ENCODE data around the gene FAM131A. TPM values are rescaled to one million over a fixed set of nuclear protein-coding genes. Genes with fewer than 3 reads are reported as not detected.

The FAM131A gene
- total RNA-seq, 1 donor from 2014 or later = 17.0 TPM

DNA sequence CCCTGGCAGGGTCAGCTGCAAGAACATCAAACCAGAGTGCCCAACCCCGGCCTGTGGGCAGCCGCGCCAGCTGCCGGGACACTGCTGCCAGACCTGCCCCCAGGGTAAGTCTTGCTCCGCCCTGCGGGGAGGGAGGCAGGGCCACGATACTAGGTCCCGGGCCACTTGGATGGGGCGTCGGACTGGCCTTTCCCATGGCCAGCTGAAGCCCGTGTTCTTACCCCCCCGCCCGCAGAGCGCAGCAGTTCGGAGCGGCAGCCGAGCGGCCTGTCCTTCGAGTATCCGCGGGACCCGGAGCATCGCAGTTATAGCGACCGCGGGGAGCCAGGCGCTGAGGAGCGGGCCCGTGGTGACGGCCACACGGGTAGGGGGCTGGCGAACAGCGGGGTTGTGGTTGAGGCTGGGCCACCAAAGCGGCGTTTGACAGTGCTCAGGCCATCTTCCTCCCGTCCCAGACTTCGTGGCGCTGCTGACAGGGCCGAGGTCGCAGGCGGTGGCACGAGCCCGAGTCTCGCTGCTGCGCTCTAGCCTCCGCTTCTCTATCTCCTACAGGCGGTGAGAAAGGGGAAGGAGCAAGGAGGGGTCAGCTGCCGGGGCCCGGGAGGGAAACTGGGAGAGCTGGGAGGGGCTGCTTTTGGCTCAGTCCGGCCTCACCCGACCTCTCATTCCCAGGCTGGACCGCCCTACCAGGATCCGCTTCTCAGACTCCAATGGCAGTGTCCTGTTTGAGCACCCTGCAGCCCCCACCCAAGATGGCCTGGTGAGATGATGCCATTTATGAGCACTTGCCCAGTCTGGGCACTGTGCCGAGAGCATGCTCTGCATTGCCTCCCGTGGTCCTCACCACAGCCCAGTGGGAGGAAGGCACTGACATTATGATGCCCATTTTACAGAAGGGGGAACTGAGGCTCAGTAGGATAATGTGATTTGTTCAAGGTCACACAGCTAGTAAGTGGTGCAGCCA is 44.1 kb downstream of the FAM131A start:
- ATAC-seq = peak; percentile 22 to 39
- intact Hi-C loops (cut with DNase I) = no loop called here
- H3K27ac ChIP-seq = peak overlapping the region; percentile 0
- H3K36me3 ChIP-seq = no peaks in the 10 kb centered on the region
- DNase-seq = no peak
- H3K9me3 ChIP-seq = no peaks in the 10 kb centered on the region
- H3K4me3 ChIP-seq = peak overlapping the region; percentile 53
- H3K4me1 ChIP-seq = peaks cover 20% of the 10 kb centered on the region
- H3K27me3 ChIP-seq (ENCODE audit: low read depth) = peaks cover 32% of the 10 kb centered on the region
- TF ChIP-seq, protein P1, sequence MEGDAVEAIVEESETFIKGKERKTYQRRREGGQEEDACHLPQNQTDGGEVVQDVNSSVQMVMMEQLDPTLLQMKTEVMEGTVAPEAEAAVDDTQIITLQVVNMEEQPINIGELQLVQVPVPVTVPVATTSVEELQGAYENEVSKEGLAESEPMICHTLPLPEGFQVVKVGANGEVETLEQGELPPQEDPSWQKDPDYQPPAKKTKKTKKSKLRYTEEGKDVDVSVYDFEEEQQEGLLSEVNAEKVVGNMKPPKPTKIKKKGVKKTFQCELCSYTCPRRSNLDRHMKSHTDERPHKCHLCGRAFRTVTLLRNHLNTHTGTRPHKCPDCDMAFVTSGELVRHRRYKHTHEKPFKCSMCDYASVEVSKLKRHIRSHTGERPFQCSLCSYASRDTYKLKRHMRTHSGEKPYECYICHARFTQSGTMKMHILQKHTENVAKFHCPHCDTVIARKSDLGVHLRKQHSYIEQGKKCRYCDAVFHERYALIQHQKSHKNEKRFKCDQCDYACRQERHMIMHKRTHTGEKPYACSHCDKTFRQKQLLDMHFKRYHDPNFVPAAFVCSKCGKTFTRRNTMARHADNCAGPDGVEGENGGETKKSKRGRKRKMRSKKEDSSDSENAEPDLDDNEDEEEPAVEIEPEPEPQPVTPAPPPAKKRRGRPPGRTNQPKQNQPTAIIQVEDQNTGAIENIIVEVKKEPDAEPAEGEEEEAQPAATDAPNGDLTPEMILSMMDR (IDR thresholded peaks at IDR 0.05) = no peak

DNA sequence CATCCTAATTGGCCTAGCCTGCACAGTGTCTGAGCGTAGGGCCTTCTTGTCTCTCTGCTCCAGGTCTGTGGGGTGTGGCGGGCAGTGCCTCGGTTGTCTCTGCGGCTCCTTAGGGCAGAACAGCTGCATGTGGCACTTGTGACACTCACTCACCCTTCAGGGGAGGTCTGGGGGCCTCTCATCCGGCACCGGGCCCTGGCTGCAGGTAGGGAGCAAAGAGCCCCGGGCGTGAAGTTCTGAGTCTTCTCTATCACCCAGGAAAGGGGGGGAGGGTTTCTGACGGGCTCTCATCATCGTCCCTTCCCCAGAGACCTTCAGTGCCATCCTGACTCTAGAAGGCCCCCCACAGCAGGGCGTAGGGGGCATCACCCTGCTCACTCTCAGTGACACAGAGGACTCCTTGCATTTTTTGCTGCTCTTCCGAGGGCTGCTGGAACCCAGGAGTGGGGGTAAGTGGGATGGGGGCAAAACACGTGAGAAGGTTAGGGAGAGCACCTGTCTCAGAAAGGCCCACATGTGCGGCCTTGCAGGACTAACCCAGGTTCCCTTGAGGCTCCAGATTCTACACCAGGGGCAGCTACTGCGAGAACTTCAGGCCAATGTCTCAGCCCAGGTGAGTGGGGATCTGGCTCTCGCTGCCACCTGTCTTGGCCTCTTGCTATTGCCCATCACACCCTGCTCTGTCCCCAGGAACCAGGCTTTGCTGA is 45.1 kb downstream of the FAM131A start:
- no peak overlapping the region for H3K27ac ChIP-seq
- no peaks in the 10 kb centered on the region for H3K9me3 ChIP-seq
- peaks cover 35% of the 10 kb centered on the region for H3K27me3 ChIP-seq (ENCODE audit: low read depth)
- no peak overlapping the region for H3K4me3 ChIP-seq
- intact Hi-C loops (cut with DNase I) = no loop called here
- peaks cover 20% of the 10 kb centered on the region for H3K4me1 ChIP-seq
- DNase-seq (no peak), ATAC-seq (no peak)
- TF ChIP-seq, protein P1 (IDR thresholded peaks at IDR 0.05) = no peak
- H3K36me3 ChIP-seq = no peaks in the 10 kb centered on the region

DNA sequence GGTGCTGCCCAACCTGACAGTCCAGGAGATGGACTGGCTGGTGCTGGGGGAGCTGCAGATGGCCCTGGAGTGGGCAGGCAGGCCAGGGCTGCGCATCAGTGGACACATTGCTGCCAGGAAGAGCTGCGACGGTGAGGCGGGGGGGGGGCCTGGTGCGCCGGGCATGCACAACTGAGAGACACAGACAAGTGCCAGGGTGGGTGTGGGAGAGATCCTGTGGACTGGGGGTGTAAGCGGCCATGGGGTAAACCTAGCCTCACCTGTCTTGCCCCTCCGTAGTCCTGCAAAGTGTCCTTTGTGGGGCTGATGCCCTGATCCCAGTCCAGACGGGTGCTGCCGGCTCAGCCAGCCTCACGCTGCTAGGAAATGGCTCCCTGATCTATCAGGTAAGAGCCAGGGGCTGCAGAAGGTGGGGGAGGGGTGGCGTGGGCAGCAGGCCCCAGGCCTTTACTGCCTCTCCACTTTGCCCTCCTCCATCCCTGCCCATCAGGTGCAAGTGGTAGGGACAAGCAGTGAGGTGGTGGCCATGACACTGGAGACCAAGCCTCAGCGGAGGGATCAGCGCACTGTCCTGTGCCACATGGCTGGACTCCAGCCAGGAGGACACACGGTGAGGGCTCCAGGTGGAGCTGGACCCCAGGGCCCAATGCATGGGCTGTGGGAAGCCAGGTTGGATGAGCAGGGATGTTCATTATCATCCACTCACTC is 45.8 kb downstream of the FAM131A start:
- Histone ChIP-seq H3K36me3 (no peaks in the 10 kb centered on the region), H3K9me3 (no peaks in the 10 kb centered on the region), H3K27ac (no peak overlapping the region), H3K27me3 (ENCODE audit: low read depth) (peaks cover 32% of the 10 kb centered on the region), H3K4me3 (no peak overlapping the region), H3K4me1 (peaks cover 15% of the 10 kb centered on the region)
- TF ChIP-seq, protein P1 (IDR thresholded peaks at IDR 0.05) = no peak
- no peak for ATAC-seq
- intact Hi-C loops (cut with DNase I) = no loop called here
- DNase-seq = no peak

DNA sequence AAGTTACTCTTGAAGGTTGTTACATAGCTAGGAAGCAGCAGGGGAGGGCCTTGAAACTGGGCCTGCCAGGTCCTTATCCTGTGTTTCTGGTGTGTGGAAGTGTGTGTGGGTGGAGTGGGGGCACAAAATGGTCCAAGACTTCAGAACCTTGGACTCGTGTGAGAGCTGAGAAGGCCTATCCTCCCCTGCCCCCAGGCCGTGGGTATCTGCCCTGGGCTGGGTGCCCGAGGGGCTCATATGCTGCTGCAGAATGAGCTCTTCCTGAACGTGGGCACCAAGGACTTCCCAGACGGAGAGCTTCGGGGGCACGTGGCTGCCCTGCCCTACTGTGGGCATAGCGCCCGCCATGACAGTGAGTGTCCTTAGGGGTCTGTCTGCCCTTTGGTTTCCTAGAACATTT is 46.9 kb downstream of the FAM131A start:
- ATAC-seq (no peak), DNase-seq (no peak)
- no peaks in the 10 kb centered on the region for H3K9me3 ChIP-seq
- H3K27me3 ChIP-seq (ENCODE audit: low read depth) = peaks cover 24% of the 10 kb centered on the region
- intact Hi-C loops (cut with DNase I) = no loop called here
- H3K4me1 ChIP-seq = peaks cover 15% of the 10 kb centered on the region
- no peak overlapping the region for H3K4me3 ChIP-seq
- no peaks in the 10 kb centered on the region for H3K36me3 ChIP-seq
- TF ChIP-seq, protein P1 (IDR thresholded peaks at IDR 0.05) = no peak
- no peak overlapping the region for H3K27ac ChIP-seq

DNA sequence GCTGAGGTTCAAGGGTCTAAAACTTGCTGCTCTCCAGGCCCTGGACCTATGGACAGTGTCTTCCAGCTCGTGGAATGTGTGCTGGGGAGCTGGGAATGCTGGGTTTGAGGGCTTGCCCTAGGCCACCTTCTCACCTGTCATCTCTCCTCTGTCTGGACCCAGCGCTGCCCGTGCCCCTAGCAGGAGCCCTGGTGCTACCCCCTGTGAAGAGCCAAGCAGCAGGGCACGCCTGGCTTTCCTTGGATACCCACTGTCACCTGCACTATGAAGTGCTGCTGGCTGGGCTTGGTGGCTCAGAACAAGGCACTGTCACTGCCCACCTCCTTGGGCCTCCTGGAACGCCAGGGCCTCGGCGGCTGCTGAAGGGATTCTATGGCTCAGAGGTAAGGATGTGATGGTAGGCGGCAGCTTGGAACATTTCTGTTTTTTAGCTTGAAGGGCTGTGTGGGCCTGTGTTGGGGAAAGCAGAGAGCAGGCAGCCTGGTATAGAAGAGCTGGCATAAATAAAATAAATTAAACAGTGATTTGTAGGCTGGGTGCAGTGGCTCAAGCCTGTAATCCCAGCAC is 47.5 kb downstream of the FAM131A start:
- peaks cover 15% of the 10 kb centered on the region for H3K4me1 ChIP-seq
- no peak overlapping the region for H3K27ac ChIP-seq
- DNase-seq (no peak), ATAC-seq (no peak)
- TF ChIP-seq, protein P1 (IDR thresholded peaks at IDR 0.05) = no peak
- no peaks in the 10 kb centered on the region for H3K9me3 ChIP-seq
- intact Hi-C loops (cut with DNase I) = no loop called here
- H3K27me3 ChIP-seq (ENCODE audit: low read depth) = peaks cover 24% of the 10 kb centered on the region
- no peaks in the 10 kb centered on the region for H3K36me3 ChIP-seq
- no peak overlapping the region for H3K4me3 ChIP-seq
